ENCODE measurements around the gene ERFE. TPM values are rescaled to one million over a fixed set of nuclear protein-coding genes. Genes with fewer than 3 reads are reported as not detected.

Gene ERFE
- total RNA-seq, 1 donor from 2014 or later: 3.8 TPM

- TF ChIP-seq CTCF (conservative IDR thresholded peaks at IDR 0.05): no peak
- no peak overlapping the region for H3K27ac Mint-ChIP-seq
- no peak for DNase-seq (ENCODE audit: extremely low spot score, unreplicated experiment)
Measured at GRCh38 chr2:238128534-238129001, 30.2 kb upstream of the ERFE start.

GRCh38 chr2:238129166-238130010 is 29.4 kb upstream of the ERFE start:
- Mint-ChIP-seq H3K36me3 (no peaks in the 10 kb centered on the region), H3K4me3 (no peak overlapping the region), H3K9me3 (no peaks in the 10 kb centered on the region), H3K4me1 (ENCODE audit: unreplicated experiment) (no peaks in the 10 kb centered on the region), H3K27ac (no peak overlapping the region), H3K27me3 (no peaks in the 10 kb centered on the region)
- no peak for TF ChIP-seq CTCF (conservative IDR thresholded peaks at IDR 0.05)
- DNase-seq (ENCODE audit: extremely low spot score, unreplicated experiment): no peak

More at GRCh38 chr2:238128534-238129001, 30.2 kb upstream of the ERFE start:
- H3K4me3 Mint-ChIP-seq: no peak overlapping the region
- no peaks in the 10 kb centered on the region for H3K4me1 Mint-ChIP-seq (ENCODE audit: unreplicated experiment)
- no peaks in the 10 kb centered on the region for H3K36me3 Mint-ChIP-seq
- H3K27me3 Mint-ChIP-seq: no peaks in the 10 kb centered on the region
- no peaks in the 10 kb centered on the region for H3K9me3 Mint-ChIP-seq

GRCh38 chr2:238130111-238130695 is 28.6 kb upstream of the ERFE start:
- Mint-ChIP-seq H3K4me1 (ENCODE audit: unreplicated experiment) (no peaks in the 10 kb centered on the region), H3K9me3 (no peaks in the 10 kb centered on the region), H3K4me3 (no peak overlapping the region), H3K27me3 (no peaks in the 10 kb centered on the region), H3K27ac (no peak overlapping the region), H3K36me3 (no peaks in the 10 kb centered on the region)
- TF ChIP-seq CTCF (conservative IDR thresholded peaks at IDR 0.05): no peak
- DNase-seq (ENCODE audit: extremely low spot score, unreplicated experiment): no peak

- Mint-ChIP-seq H3K27ac (no peak overlapping the region), H3K4me3 (no peak overlapping the region), H3K27me3 (no peaks in the 10 kb centered on the region), H3K9me3 (no peaks in the 10 kb centered on the region), H3K4me1 (ENCODE audit: unreplicated experiment) (no peaks in the 10 kb centered on the region), H3K36me3 (no peaks in the 10 kb centered on the region)
- no peak for TF ChIP-seq CTCF (conservative IDR thresholded peaks at IDR 0.05)
- no peak for DNase-seq (ENCODE audit: extremely low spot score, unreplicated experiment)
Measured at GRCh38 chr2:238130696-238131628, 27.8 kb upstream of the ERFE start.

- Mint-ChIP-seq H3K9me3 (no peaks in the 10 kb centered on the region), H3K27me3 (no peaks in the 10 kb centered on the region), H3K4me3 (no peak overlapping the region), H3K36me3 (no peaks in the 10 kb centered on the region), H3K27ac (no peak overlapping the region), H3K4me1 (ENCODE audit: unreplicated experiment) (no peaks in the 10 kb centered on the region)
- no peak for TF ChIP-seq CTCF (conservative IDR thresholded peaks at IDR 0.05)
- no peak for DNase-seq (ENCODE audit: extremely low spot score, unreplicated experiment)
Measured at GRCh38 chr2:238131761-238132462, 26.9 kb upstream of the ERFE start.

All from type B pancreatic cell (in vitro differentiated cells).